Type B pancreatic cell (in vitro differentiated cells): Measurements from ENCODE around the gene CNTRL. TPM values are rescaled to one million over a fixed set of nuclear protein-coding genes. Genes with fewer than 3 reads are reported as not detected.

ENCODE experiments used
- DNase-seq: peaks from one replicate; pipeline ENCODE4 v3.0.0; 2021; ENCODE audit warnings: mixed read lengths; ENCODE audit not compliant: unreplicated experiment; ENCODE audit errors: extremely low spot score
- H3K27ac Mint-ChIP-seq: 2 replicates; pipeline ENCODE4 v1.8.0; 2021; ENCODE audit warnings: mild to moderate bottlenecking, mixed read lengths
- H3K27me3 Mint-ChIP-seq: 2 replicates; pipeline ENCODE4 v1.8.0; 2021; ENCODE audit warnings: mixed read lengths
- H3K36me3 Mint-ChIP-seq: 2 replicates; pipeline ENCODE4 v1.8.0; 2021; ENCODE audit warnings: mixed read lengths
- H3K4me1 Mint-ChIP-seq: one replicate; pipeline ENCODE4 v1.8.0; 2021; ENCODE audit warnings: mixed read lengths; ENCODE audit not compliant: unreplicated experiment
- H3K4me3 Mint-ChIP-seq: 2 replicates; pipeline ENCODE4 v1.8.0; 2021; ENCODE audit warnings: mild to moderate bottlenecking, mixed read lengths
- H3K9me3 Mint-ChIP-seq: 2 replicates; pipeline ENCODE4 v1.8.0; 2021; ENCODE audit warnings: mixed read lengths
- CTCF ChIP-seq: fragments of 200-600 bp; sonication (generic); conservative IDR thresholded peaks from 2 replicates; pipeline ENCODE4 v1.5.0; 2021; ENCODE audit warnings: antibody characterized with exemption, mild to moderate bottlenecking
- total RNA-seq: library from RNA; stranded (reverse); gene quantifications from 2 replicates; pipeline ENCODE4 v1.2.1, GENCODE V29; 2021; ENCODE audit warnings: low replicate concordance

Gene CNTRL
- total RNA-seq, 1 donor from 2014 or later: 20.9 TPM

GRCh38 chr9:121135642-121136041 is 60.9 kb downstream of the CNTRL start:
- no peak for TF ChIP-seq CTCF
- Mint-ChIP-seq H3K27ac (no peak overlapping the region), H3K9me3 (no peaks in the 10 kb centered on the region)

DNA sequence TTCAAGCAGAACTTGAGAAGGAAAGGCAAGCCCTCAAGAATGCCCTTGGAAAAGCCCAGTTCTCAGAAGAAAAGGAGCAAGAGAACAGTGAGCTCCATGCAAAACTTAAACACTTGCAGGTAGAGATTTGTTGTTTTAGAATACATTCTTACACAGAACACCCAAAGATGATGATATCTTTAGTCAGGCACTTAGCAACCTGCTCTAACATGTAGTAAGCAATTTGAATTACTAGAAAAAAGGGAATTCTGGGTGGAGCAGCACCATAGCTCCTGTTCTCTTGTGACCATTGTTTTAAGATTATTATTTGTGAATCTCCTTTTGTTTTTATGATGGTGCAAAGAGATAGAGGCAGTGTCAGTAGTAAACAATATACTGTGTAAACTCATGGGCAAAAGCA is 63.8 kb downstream of the CNTRL start:
- H3K36me3 Mint-ChIP-seq: peaks cover 20% of the 10 kb centered on the region
- TF ChIP-seq CTCF: no peak
- no peaks in the 10 kb centered on the region for H3K4me1 Mint-ChIP-seq
- DNase-seq: no peak
- H3K4me3 Mint-ChIP-seq: no peak overlapping the region
- no peak overlapping the region for H3K27ac Mint-ChIP-seq
- H3K9me3 Mint-ChIP-seq: no peaks in the 10 kb centered on the region
- no peaks in the 10 kb centered on the region for H3K27me3 Mint-ChIP-seq

More at GRCh38 chr9:121135642-121136041, 60.9 kb downstream of the CNTRL start:
- Mint-ChIP-seq H3K27me3 (no peaks in the 10 kb centered on the region), H3K36me3 (peaks cover 14% of the 10 kb centered on the region), H3K4me3 (no peak overlapping the region), H3K4me1 (no peaks in the 10 kb centered on the region)
- DNase-seq: no peak

DNA sequence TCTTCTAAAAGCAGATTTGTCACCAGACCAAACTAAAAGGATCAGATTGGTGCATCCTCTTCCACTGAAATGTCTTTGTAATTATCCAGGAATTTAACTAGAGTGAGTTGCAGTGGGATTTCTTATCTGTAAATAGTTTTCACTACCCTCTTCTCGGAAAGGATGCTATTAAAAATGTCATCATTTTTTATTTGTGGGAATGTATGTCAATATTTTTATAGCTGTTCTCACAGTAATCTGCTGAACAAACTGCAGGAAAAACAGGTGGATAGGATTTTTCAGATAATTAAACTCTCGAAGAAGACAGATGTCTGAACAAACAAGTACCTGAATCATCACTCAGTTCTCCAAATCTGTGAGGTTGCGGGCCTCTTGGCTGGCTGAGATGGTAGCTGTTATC is 64.2 kb downstream of the CNTRL start:
- H3K27me3 Mint-ChIP-seq: no peaks in the 10 kb centered on the region
- peaks cover 21% of the 10 kb centered on the region for H3K36me3 Mint-ChIP-seq
- no peak for TF ChIP-seq CTCF
- no peaks in the 10 kb centered on the region for H3K4me1 Mint-ChIP-seq
- no peaks in the 10 kb centered on the region for H3K9me3 Mint-ChIP-seq
- H3K27ac Mint-ChIP-seq: no peak overlapping the region
- DNase-seq: no peak
- H3K4me3 Mint-ChIP-seq: no peak overlapping the region

- Mint-ChIP-seq H3K36me3 (peaks cover 27% of the 10 kb centered on the region), H3K9me3 (no peaks in the 10 kb centered on the region), H3K4me1 (no peaks in the 10 kb centered on the region), H3K27me3 (no peaks in the 10 kb centered on the region), H3K27ac (no peak overlapping the region), H3K4me3 (no peak overlapping the region)
- no peak for TF ChIP-seq CTCF
- no peak for DNase-seq
Observed at GRCh38 chr9:121140162-121140561, 65.4 kb downstream of the CNTRL start.

- H3K4me1 Mint-ChIP-seq: no peaks in the 10 kb centered on the region
- H3K27me3 Mint-ChIP-seq: no peaks in the 10 kb centered on the region
- no peak for DNase-seq
- H3K9me3 Mint-ChIP-seq: no peaks in the 10 kb centered on the region
- no peak for TF ChIP-seq CTCF
- no peak overlapping the region for H3K27ac Mint-ChIP-seq
- H3K36me3 Mint-ChIP-seq: peaks cover 27% of the 10 kb centered on the region
- no peak overlapping the region for H3K4me3 Mint-ChIP-seq
Observed at GRCh38 chr9:121141306-121141705, 66.6 kb downstream of the CNTRL start.

GRCh38 chr9:121141706-121142105 is 67.0 kb downstream of the CNTRL start:
- no peaks in the 10 kb centered on the region for H3K27me3 Mint-ChIP-seq
- no peak for TF ChIP-seq CTCF
- H3K9me3 Mint-ChIP-seq: no peaks in the 10 kb centered on the region
- no peak for DNase-seq
- H3K4me3 Mint-ChIP-seq: no peak overlapping the region
- H3K36me3 Mint-ChIP-seq: peaks cover 28% of the 10 kb centered on the region
- H3K27ac Mint-ChIP-seq: no peak overlapping the region
- H3K4me1 Mint-ChIP-seq: no peaks in the 10 kb centered on the region
